Measurements from ENCODE around the gene KCNN1. TPM values are rescaled to one million over a fixed set of nuclear protein-coding genes. Genes with fewer than 3 reads are reported as not detected.

KCNN1 gene
- polyA plus RNA-seq, 1 donor from 2014 or later, result 9.9 TPM

DNA sequence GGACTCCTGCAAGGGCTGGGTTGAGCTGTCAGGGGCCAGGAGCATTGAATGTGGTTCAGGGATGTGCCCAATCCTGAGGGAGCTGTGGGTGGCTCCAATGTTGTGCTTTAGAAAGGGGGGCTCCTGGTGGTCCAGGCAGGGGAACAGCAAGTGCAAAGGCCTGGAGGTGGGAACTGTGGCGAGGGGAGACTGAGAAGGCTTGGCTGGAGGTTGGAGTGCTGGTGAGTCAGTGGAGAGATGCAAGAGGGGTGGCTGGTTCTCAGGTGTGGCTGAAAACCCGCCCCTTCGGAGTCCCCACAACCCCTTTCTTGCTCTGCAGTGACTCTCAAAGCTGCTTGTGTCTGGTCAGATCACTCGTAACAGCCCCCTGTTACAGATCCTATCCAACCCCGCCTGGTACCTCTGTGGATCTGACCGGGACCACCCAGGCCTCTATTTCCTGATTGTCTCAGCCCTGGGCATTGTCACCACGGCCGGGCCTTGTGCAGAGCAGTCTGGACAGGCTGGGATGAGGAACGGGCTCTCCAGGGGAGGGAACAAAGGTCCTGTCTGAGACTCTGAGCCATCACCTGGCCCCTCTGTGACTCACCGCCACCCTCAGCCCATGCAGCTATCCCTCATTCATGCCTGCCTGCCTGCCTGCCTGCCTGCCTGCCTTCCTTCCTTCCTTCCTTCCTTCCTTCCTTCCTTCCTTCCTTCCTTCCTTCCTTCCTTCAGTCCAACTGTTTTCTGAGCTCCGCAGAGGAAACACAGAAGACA, 1.4 kb upstream of the KCNN1 start:
- no peak overlapping the region for H2AFZ ChIP-seq (ENCODE audit: low read depth, low read length)
- no peaks in the 10 kb centered on the region for H3K9me3 ChIP-seq (ENCODE audit: low read length)
- H3K4me2 ChIP-seq (ENCODE audit: low read length), result no peak overlapping the region
- H3K9ac ChIP-seq (ENCODE audit: low read length), result no peak overlapping the region
- no peaks in the 10 kb centered on the region for H3K9me2 ChIP-seq (ENCODE audit: insufficient read depth, low read length)
- no peak overlapping the region for H3K4me3 ChIP-seq (ENCODE audit: low read length)
- H3K36me3 ChIP-seq (ENCODE audit: insufficient read depth, low read length), result no peaks in the 10 kb centered on the region
- no peaks in the 10 kb centered on the region for H3F3A ChIP-seq (ENCODE audit: insufficient read depth, low read length, poor library complexity, severe bottlenecking)
- H3K27ac ChIP-seq (ENCODE audit: low read length), result no peak overlapping the region
- TF ChIP-seq POLR2AphosphoS5 (IDR thresholded peaks at IDR 0.05), result no peak
- no peak for TF ChIP-seq TAF1 (IDR thresholded peaks at IDR 0.05; ENCODE audit: low read depth)
- TF ChIP-seq RAD21 (conservative IDR thresholded peaks at IDR 0.05), result no peak
- TF ChIP-seq, protein P1, sequence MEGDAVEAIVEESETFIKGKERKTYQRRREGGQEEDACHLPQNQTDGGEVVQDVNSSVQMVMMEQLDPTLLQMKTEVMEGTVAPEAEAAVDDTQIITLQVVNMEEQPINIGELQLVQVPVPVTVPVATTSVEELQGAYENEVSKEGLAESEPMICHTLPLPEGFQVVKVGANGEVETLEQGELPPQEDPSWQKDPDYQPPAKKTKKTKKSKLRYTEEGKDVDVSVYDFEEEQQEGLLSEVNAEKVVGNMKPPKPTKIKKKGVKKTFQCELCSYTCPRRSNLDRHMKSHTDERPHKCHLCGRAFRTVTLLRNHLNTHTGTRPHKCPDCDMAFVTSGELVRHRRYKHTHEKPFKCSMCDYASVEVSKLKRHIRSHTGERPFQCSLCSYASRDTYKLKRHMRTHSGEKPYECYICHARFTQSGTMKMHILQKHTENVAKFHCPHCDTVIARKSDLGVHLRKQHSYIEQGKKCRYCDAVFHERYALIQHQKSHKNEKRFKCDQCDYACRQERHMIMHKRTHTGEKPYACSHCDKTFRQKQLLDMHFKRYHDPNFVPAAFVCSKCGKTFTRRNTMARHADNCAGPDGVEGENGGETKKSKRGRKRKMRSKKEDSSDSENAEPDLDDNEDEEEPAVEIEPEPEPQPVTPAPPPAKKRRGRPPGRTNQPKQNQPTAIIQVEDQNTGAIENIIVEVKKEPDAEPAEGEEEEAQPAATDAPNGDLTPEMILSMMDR (IDR thresholded peaks at IDR 0.05; ENCODE audit: poor library complexity, severe bottlenecking), result no peak
- TF ChIP-seq EP300 (conservative IDR thresholded peaks at IDR 0.05; ENCODE audit: poor library complexity, severe bottlenecking), result no peak
- TF ChIP-seq SMC3 (conservative IDR thresholded peaks at IDR 0.05; ENCODE audit: poor library complexity), result no peak
- TF ChIP-seq EZH2 (IDR thresholded peaks at IDR 0.05; ENCODE audit: borderline replicate concordance, insufficient read depth, low read length, poor library complexity, severe bottlenecking), result no peak
- no peak for TF ChIP-seq MXI1 (conservative IDR thresholded peaks at IDR 0.05; ENCODE audit: poor library complexity, severe bottlenecking)
- TF ChIP-seq, protein P2, sequence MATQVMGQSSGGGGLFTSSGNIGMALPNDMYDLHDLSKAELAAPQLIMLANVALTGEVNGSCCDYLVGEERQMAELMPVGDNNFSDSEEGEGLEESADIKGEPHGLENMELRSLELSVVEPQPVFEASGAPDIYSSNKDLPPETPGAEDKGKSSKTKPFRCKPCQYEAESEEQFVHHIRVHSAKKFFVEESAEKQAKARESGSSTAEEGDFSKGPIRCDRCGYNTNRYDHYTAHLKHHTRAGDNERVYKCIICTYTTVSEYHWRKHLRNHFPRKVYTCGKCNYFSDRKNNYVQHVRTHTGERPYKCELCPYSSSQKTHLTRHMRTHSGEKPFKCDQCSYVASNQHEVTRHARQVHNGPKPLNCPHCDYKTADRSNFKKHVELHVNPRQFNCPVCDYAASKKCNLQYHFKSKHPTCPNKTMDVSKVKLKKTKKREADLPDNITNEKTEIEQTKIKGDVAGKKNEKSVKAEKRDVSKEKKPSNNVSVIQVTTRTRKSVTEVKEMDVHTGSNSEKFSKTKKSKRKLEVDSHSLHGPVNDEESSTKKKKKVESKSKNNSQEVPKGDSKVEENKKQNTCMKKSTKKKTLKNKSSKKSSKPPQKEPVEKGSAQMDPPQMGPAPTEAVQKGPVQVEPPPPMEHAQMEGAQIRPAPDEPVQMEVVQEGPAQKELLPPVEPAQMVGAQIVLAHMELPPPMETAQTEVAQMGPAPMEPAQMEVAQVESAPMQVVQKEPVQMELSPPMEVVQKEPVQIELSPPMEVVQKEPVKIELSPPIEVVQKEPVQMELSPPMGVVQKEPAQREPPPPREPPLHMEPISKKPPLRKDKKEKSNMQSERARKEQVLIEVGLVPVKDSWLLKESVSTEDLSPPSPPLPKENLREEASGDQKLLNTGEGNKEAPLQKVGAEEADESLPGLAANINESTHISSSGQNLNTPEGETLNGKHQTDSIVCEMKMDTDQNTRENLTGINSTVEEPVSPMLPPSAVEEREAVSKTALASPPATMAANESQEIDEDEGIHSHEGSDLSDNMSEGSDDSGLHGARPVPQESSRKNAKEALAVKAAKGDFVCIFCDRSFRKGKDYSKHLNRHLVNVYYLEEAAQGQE (IDR thresholded peaks at IDR 0.05; ENCODE audit: borderline replicate concordance), result no peak
- no peaks in the 10 kb centered on the region for H3K79me2 ChIP-seq (replicated peaks; ENCODE audit: insufficient read depth, low read length)
- no peaks in the 10 kb centered on the region for H3K27me3 ChIP-seq (ENCODE audit: insufficient read depth, low read depth, low read length)
- no peaks in the 10 kb centered on the region for H4K20me1 ChIP-seq (ENCODE audit: insufficient read depth)

DNA sequence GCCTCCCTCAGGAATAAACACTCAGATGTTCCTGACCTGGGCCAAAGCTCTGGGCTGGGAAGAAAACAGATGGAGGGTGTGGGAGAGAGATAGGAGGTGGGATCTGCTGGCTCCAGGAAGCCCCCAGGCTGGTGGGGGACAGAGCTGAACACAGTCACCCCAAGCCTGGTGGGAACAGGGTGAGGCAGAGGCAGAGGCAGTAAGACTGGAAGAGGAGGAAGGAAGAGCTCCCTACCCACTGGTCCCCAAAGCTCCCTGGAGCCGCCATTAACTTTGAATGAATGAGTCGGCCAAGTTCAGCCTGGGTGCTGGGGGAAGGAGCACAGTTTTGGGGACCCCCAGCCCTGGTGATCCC, 801 bp upstream of the KCNN1 start:
- Histone ChIP-seq H2AFZ (ENCODE audit: low read depth, low read length) (no peak overlapping the region), H3K27me3 (ENCODE audit: insufficient read depth, low read depth, low read length) (no peaks in the 10 kb centered on the region), H3K27ac (ENCODE audit: low read length) (no peak overlapping the region), H4K20me1 (ENCODE audit: insufficient read depth) (no peaks in the 10 kb centered on the region), H3K4me3 (ENCODE audit: low read length) (no peak overlapping the region), H3K79me2 (replicated peaks; ENCODE audit: insufficient read depth, low read length) (no peaks in the 10 kb centered on the region), H3F3A (ENCODE audit: insufficient read depth, low read length, poor library complexity, severe bottlenecking) (no peaks in the 10 kb centered on the region), H3K9me3 (ENCODE audit: low read length) (no peaks in the 10 kb centered on the region), H3K9ac (ENCODE audit: low read length) (no peak overlapping the region), H3K9me2 (ENCODE audit: insufficient read depth, low read length) (no peaks in the 10 kb centered on the region), H3K36me3 (ENCODE audit: insufficient read depth, low read length) (no peaks in the 10 kb centered on the region), H3K4me2 (ENCODE audit: low read length) (no peak overlapping the region)
- no peak for TF ChIP-seq POLR2AphosphoS5 (IDR thresholded peaks at IDR 0.05)
- no peak for TF ChIP-seq SMC3 (conservative IDR thresholded peaks at IDR 0.05; ENCODE audit: poor library complexity)
- TF ChIP-seq EP300 (conservative IDR thresholded peaks at IDR 0.05; ENCODE audit: poor library complexity, severe bottlenecking), result no peak
- no peak for TF ChIP-seq MXI1 (conservative IDR thresholded peaks at IDR 0.05; ENCODE audit: poor library complexity, severe bottlenecking)
- no peak for TF ChIP-seq RAD21 (conservative IDR thresholded peaks at IDR 0.05)
- no peak for TF ChIP-seq EZH2 (IDR thresholded peaks at IDR 0.05; ENCODE audit: borderline replicate concordance, insufficient read depth, low read length, poor library complexity, severe bottlenecking)
- TF ChIP-seq, protein P1 (IDR thresholded peaks at IDR 0.05; ENCODE audit: poor library complexity, severe bottlenecking), result no peak
- no peak for TF ChIP-seq TAF1 (IDR thresholded peaks at IDR 0.05; ENCODE audit: low read depth)

Data from neural cell (in vitro differentiated cells).